DMS114 treated with DMSO at 0.1 percent for 48 hours (cell line): ENCODE measurements around the gene PELI2.

Source experiments
- DNase-seq: peaks from one replicate; lab custom pipeline; 2025; ENCODE audit not compliant: unreplicated experiment; lab: John Stamatoyannopoulos, UW

Gene PELI2

DNA sequence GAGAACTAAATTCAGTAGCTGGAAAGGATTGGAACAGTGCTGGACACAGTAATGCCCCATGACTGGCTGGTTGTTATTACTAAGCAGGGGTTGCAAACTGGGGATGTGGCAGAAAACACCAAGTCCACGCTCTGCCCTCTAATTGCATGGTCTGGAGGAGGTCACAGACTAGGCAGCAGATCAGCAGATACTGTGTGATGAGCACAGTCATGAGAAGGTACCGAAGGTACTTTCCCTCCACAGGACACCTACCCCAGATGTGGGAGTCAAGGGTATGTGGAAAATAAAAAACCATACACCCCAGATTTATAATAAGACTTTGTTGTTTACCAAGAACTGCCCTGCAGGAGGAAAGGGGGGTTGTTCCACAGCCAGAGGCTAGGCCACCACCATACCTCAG, 175.3 kb downstream of the PELI2 start:
- no peak for DNase-seq

GRCh38 chr14:56294128-56294527, 175.9 kb downstream of the PELI2 start:
- DNase-seq: no peak

- no peak for DNase-seq
These were observed 177.5 kb downstream of the PELI2 start for GRCh38 chr14:56295743-56296142.

GRCh38 chr14:56297449-56297848, 179.2 kb downstream of the PELI2 start:
- no peak for DNase-seq

DNA sequence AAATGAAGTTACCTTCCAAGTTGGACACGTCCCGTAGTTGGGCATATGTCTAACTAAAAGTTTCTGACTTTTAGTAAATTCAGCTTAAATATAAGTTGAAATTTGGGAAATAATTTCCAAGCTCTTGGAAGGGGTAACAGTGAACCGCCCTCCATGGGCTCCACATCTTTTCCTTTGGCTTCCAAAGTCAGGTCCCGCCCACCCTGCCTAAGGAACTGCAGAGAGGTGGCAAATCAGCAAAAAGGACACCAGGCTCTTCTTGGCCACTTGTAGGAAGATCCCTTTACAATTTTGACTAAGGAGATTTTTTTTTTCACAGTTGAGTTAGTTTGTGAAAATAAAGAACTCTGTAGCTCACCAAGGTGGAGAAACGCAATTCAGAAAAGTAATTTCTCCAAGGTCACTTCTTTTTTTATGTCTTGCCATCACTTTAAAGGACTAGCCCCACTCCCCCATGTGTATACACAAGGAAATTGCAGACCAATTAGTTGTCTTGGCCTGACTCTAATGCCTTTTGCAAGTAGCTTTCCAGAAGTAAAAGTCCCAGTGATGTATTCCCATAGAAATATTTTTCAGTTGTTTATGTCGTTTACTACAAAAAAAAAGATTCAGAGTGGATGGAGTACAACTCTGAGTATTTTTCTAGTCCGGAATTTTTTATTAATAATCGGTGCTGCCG, 181.2 kb downstream of the PELI2 start:
- no peak for DNase-seq

GRCh38 chr14:56300495-56300894, 182.3 kb downstream of the PELI2 start:
- DNase-seq: no peak

- no peak for DNase-seq
These were observed 186.2 kb downstream of the PELI2 start for GRCh38 chr14:56304456-56304855.

DNA sequence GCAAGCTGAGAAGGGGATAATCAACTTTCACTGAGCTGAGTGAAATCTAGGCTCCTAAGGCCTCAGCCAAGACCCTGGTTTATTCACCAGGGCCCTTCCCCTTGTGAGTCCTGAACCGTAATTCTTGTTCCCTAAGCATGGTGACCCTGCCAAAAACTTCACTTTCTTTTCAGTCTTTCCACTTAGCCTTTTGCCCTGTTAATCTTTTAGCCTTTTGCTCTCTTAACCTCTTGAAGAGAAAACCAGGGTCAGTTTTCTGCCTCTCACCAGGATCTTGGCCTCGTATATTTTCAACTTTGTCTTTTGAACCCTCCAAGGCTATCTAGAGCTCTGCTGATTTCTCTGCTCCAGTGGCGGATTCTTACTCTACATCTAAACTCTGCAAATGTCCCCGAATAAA, 191.0 kb downstream of the PELI2 start:
- no peak for DNase-seq

DNA sequence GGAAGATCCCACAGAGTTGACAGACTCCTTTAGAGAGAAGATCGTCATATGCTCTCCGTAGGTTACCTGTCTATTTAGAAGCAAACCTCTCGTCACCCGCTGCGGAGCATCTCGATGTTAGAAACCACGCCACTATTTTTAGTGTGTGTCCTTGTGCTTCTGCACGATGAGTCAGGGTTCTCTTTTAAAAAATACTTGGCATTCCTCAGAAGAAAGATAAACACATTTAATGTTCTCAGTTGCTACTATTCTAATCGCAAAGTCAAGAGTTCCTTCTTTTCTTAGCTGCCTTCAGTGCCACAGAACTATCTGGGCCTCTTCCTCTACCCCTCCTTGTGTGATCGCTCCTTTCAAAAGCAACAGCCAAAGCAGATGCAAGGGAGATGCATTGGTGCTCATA, 192.4 kb downstream of the PELI2 start:
- DNase-seq: no peak

DNA sequence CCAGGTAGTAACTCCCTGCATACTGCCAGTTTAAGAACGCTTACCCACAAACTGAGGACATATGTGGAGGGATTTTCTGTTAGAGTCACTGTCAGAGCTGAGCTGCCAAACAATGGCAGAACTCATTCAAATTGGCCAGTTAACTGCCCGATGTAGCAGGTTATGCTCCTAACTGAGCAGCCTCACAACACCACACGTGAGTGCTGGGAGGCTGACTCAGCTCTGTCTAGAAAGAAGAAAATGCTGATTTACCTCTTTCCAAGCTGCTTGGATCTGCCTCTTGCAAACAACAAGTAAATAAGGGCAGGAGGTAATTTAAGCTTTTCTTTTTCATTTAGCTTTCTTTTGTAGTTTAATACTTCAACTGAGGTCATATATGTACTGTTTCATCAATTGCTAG, 195.6 kb downstream of the PELI2 start:
- no peak for DNase-seq

- no peak for DNase-seq
These were observed 200.3 kb downstream of the PELI2 start for GRCh38 chr14:56318393-56319115.

- DNase-seq: no peak
These were observed 203.7 kb downstream of the PELI2 start for GRCh38 chr14:56321861-56322260.

DNA sequence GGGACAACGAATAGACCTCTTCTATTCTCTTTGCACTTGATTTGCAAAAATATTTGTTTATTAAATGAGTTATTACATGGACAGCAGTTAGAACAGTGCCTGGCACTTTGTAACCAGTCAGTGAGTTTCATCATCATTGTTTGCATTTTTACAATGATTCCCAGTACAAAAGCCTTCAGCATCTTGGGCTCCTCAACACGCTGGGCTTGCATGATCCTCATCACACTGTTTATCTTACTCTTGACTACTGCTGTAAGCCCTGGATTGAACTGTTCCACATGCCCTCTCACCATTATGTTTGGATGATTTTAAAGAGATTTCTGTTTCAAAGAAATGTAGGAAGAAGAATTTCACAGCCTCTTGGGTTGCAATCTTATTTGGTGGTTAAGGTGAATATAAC, 204.3 kb downstream of the PELI2 start:
- no peak for DNase-seq

- DNase-seq: no peak
These were observed 206.2 kb downstream of the PELI2 start for GRCh38 chr14:56324454-56324853.

DNA sequence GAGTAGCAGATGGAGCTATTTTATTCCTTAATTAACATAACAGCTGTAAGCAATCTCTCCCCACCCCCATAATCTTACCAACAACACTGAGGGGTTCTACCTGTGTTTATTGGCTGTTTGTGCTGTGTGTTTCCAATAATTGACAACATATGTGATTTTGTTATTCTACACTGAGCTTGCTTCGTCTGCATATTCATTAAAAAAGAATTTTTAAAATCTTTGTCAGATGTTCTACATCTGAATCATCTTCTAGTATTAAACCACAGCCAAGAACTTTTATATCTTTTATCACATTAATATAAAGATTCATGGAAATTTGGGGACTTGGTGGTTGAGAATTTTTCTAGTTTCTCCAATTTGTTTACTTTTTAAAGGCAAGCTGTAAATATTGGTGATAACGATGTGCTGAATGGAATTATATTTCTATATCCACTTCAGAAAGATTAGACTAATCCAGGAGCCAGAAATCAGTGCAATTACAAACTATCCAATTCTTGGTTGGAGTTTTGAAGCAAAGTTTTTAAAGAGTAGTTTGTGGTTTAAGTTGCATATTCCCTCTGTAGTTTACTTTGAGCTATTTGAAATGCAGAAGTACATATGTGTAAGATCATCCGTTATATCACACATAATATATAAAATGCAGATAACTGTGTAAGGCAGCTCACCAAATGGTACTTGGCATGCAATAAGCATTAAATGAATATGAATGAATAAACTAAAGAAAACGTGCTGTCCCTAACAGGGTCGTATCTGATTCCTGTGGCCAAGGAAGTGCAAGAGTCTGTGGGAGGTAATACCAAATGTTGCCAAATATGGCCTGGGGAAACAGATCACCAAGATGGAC, 206.9 kb downstream of the PELI2 start:
- DNase-seq: no peak

DNA sequence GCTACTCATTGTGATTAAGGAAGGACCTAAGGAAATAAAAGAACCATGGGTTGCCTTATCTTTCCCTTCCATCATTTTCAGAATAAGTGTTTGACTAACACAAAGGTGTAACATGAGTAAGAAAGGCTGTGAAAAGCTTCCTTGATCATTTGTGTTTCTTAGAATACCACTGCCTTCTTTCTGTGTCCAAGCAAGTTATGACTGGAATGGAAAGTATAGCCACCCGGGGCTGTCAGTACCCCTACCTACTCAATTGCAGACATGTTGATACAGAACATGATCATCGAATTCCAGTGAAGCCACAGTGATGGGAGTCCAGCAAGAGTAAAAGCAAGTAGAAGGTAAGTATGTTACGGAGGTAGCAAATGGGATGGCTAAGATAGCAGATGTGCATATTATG, 209.8 kb downstream of the PELI2 start:
- no peak for DNase-seq

GRCh38 chr14:56331592-56332216, 213.5 kb downstream of the PELI2 start:
- no peak for DNase-seq

DNA sequence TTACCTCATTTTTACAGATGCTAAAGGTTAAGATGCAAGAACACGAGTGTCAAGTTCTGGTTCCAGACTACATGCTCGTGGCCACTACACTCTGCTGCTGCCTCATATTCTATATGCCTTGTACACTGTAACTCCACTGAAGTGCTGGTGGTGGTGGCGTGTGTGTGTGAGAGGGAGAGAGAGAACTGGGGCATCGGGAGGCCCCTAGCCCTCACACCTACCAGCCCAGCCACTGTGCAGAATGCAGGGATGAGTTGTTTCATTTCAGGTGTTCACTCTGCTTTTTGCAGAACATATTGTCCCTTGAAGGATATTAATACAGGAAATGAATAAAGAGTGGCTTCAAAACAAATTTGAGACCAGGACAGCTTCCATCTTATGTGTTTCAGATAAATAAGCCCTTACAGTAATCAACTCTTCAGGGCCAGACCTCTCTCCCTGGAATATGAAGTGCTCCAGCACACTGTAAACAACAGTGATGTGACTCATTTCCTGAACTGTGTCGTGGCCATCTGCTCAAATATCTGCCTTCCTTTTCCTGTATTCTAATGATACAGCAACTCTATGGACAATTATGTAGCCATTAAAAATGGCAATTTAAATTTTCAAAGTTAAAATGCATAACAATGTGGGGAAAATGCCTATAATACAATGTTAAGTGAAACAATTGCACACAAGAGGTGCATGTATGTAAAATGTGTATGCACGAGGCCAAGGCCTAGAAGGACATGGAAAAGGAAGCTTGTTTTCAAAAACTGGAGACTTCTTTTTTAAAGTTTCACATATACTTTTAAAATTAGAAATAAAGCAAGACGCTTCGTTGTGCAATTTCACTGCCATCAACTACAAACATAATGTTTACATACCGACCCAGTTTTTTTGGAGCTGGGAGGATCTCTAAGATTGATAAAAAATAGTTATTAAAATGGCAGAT, 215.4 kb downstream of the PELI2 start:
- DNase-seq: no peak

DNA sequence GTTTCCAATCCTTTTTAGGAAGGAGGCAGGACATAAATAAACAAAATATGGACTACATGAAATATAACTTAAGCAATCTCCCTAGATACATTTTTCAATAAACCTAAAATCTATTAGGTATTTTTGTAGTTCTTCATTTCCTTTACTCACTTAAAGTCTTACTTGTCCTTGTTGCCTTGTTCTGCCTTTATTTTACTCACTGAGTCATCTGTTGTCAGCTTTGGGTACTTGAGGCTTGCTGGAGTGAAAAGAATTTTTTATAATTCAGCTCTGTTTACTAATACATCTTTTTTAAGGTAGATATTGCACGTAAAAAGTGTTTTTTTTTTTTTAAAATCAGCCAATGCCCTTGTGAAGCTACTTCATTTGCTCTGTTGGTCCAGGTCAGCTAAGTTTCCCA, 216.2 kb downstream of the PELI2 start:
- no peak for DNase-seq

DNA sequence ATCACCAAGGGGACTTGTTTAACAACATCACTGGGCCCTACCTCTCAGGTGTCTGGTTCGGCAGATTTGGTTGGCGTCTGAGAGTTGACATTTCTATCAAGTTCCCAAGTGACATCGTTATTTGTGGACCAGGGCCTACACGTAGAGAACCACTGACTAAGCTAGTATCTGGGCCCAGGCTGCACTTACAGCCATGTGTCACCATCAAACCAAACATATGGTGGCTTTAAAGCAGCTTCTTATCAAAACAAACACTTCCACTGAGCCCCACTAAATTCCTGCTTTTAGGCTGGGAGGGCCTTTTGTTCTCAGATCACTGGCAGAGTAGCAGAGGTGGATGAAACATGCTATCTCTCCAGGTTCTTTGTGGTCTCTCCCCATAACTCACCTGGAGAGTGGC, 220.5 kb downstream of the PELI2 start:
- DNase-seq: no peak
